ENCODE results near the gene ARMC9.
"Not testable (repeated sequence)": the region's sequence is repeated elsewhere in the genome, so short reads cannot be mapped to it uniquely, and the experiment has no call there.

Gene ARMC9

GRCh38 chr2:231184319-231184718 is 14.1 kb upstream of the ARMC9 start:
- no peak for DNase-seq

GRCh38 chr2:231185050-231185725 is 13.2 kb upstream of the ARMC9 start:
- DNase-seq, result no peak

- DNase-seq, result no peak
Observed at GRCh38 chr2:231185886-231186285, 12.5 kb upstream of the ARMC9 start.

- no peak for DNase-seq
Observed at GRCh38 chr2:231186325-231186724, 12.1 kb upstream of the ARMC9 start.

- DNase-seq, result no peak
Observed at GRCh38 chr2:231187736-231188505, 10.5 kb upstream of the ARMC9 start.

- DNase-seq, result no peak
Observed at GRCh38 chr2:231188506-231189170, 9.8 kb upstream of the ARMC9 start.

GRCh38 chr2:231189171-231189530 is 9.3 kb upstream of the ARMC9 start:
- no peak for DNase-seq

- no peak for DNase-seq
Observed at GRCh38 chr2:231189571-231190495, 8.6 kb upstream of the ARMC9 start.

GRCh38 chr2:231190531-231191197 is 7.8 kb upstream of the ARMC9 start:
- DNase-seq, result no peak

- no peak for DNase-seq
Observed at GRCh38 chr2:231191896-231192872, 6.2 kb upstream of the ARMC9 start.

GRCh38 chr2:231193216-231193615 is 5.2 kb upstream of the ARMC9 start:
- no peak for DNase-seq

GRCh38 chr2:231196592-231196991 is 1.8 kb upstream of the ARMC9 start:
- no peak for DNase-seq

GRCh38 chr2:231197196-231197595 is 1.2 kb upstream of the ARMC9 start:
- DNase-seq, result not testable (repeated sequence)

GRCh38 chr2:231197706-231198290 is 633 bp upstream of the ARMC9 start:
- no peak for DNase-seq

GRCh38 chr2:231199219-231199618 is 788 bp downstream of the ARMC9 start:
- no peak for DNase-seq

GRCh38 chr2:231200805-231201474 is 2.5 kb downstream of the ARMC9 start:
- DNase-seq, result no peak

- no peak for DNase-seq
Observed at GRCh38 chr2:231201475-231201814, 3.0 kb downstream of the ARMC9 start.

GRCh38 chr2:231203087-231203486 is 4.7 kb downstream of the ARMC9 start:
- DNase-seq, result no peak

GRCh38 chr2:231204146-231204545 is 5.7 kb downstream of the ARMC9 start:
- no peak for DNase-seq

- DNase-seq, result no peak
Observed at GRCh38 chr2:231204581-231204980, 6.2 kb downstream of the ARMC9 start.
